Fibroblast of skin of right biceps (primary cell): ENCODE data around the gene AP5B1.
"Not testable (repeated sequence)": the region's sequence is repeated elsewhere in the genome, so short reads cannot be mapped to it uniquely, and the experiment has no call there.

Source experiments
- DNase-seq: peaks from one replicate; pipeline ENCODE4 v3.0.0-alpha.2; 2013

AP5B1 gene

DNA sequence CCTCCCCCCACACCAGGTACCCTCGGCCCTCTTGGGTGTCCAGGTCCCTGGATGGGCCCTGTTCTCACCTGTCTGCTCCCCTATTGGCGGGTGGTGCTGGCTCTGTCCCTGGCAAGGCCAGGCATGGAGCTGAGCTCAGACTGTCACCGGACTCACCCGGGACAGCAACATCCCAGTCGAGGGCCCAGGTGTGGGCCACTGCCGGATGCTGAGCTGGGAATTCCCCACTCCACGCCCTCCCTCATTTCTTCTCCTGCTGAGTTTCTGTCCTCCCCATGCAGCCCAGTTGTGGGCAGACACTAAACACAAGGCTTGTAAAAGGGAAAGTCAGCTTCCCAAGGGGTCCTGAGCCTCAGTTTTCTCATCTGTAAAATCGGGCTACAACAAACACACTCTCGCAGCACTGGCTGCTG lies 2.0 kb upstream of the AP5B1 start:
- DNase-seq, result no peak

DNA sequence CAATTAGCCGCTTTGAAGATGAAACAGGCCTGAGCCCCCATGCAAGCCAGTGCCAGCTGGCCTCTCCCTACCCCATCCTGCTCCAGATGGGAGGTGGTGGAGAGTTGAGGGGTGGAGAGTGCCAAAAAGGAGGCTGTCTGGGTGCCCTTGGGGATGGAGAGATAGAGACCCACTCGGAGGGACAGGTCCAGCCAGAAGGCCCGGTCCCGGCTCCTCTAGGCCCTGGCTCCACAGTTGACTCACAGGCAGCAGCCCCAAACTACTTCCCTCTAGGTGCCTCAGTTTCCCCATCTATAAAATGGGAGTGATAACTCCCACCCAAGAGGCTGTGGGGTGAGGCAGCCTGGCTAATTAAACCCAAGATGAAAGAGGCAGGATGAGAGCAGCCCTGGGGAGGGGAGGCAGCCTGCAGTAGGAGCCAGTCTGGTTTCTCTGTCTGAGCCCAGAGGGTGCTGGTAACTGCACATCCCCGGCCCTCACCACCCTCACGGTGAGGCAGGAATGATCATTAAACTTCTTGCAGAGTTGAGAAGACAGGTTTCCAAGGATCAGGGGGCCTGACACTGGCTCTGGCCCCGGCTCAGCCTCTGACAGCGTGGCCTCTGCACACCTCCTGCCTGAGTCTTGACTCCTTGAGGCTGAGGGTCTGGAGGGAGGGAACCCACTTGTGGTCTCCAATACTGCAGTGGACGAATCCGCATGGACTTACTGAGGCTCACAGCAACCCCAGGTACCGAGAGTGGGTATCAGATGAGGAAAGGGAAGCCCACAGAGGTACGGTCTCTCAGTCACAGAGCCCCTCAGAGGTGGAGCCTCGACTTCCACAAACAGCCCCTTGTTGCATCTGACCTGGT lies 1.4 kb upstream of the AP5B1 start:
- DNase-seq, result no peak

DNA sequence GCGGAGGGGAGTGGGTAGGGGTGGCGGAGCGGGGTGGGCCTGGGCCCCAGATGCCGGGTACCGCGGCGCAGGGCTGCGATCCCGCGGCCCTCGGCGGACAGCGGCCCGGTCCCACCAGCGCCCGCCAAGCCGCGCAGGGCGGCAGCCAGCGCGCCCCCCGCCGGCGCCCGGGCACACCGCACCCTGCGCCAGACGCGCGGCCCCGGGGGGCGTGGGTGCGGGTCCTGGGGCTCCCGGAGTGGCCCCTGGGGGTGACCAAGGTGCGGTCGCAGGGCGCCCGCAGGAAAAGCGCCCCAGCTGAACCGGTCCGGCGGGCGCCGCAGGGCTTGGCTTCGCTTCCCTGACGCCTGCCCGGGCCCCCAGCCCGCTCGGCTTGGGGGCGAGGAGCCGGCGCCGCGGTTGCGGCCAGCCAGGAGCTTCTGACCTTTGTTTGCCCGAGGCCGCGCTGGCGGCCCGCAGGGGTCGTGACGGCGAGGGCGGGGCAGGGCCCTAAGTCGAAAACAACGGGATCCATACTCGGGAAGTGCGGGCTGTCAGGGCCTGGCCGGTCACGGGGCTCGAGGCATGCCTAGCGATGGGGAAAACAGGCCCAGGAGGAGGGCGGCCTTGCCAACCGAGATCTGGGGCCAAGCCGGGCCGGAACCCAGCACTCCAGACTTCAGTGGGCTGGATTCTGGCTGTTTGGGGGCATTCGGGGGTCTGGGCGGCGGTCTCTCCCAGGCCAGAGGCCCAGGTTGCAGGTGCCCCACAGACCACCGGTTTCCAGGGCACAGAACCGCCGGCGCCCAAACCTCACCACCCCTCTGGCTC lies 581 bp upstream of the AP5B1 start:
- DNase-seq, result peak; percentile 21

DNA sequence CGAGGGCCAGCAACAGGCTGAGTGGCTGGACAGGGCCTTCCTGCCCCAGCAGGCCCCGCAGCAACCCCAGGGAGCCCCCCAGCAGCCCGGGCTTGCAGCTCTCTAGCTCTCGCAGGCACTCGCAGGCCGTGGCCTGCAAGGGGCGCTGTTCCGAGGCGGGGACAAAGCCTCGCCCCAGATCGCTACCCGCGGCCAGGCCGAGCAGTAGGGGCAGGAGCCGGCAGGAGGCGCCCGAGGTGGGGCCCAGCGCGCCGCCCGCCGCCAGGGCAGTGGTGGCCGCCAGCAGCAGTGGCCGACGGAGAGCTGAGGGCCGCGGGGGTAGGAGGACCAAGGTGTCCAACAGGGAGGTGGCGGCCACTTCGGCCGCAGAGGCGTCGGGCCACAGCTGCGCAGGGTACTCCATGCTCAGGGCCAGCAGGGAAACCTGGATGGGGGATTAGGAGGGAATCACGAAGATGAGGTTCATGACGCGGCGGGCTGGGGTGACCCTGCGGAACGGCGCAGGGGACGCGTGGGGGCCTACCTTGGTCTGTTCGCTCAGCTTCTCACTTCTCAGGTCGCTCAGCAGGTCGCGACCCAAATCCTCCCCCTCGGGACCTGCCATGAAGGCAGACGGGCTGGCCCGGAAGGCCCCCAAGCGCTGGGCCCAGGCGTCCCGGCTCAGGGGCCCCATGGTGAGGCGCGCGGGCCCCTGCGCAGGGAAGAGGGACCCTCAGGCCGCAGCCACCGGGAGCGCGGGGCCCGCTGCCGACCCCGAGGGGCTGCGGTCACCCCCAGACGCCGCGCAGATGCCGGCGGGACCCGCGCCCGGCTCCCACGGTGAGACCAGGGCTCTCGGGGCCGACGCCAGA lies 632 bp downstream of the AP5B1 start:
- DNase-seq, result peak; percentile 77

DNA sequence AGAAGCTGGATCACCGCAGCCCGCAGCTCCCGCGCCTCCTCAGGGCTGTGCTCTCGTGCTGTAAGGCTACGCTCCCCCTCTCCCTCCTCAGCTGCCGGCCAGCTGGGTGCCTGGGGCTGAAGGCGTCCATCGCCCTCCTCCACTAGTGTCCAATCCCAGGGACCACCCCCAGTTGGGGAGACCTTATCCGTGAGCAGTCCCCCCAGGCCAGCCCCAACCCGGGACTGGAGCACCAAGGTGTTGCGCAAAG lies 1.2 kb downstream of the AP5B1 start:
- no peak for DNase-seq

DNA sequence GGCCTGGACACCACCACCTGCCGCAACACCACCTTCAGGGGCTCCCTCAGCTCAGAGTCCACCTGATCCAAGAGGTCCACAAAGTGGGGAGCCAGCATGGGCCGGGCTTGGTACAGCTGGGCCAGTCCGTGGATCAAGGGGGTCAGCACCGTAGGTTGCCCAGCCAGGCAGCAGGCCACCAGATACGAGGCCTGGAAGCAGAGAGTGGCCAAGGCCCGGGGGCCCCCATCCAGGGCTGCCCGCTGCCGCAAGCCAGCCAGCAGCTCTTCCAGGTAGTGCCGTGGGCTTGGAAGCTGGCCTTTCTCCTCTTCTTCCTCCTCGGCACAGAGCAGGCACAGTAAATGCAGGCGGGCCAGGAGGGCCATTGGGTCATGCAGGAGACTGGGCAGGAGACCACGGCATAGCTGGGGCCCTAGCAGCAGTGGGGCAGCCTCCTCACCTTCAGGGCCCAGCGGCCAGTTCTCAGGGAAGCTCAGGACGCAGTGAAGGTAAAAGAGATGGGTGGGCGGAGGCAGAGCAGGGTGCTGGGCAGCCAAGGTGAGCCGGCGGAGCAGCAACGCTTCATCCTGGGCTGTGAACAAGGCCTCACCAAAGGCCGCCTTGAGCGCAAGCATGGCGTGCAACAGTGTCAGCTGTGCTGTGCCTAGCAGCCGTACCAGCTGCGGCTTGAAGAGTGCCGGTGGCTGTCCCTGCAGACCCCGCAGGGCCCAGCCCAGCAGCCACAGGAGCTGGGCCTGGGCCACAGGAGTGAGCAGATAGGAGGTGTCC lies 1.7 kb downstream of the AP5B1 start:
- DNase-seq, result no peak

DNA sequence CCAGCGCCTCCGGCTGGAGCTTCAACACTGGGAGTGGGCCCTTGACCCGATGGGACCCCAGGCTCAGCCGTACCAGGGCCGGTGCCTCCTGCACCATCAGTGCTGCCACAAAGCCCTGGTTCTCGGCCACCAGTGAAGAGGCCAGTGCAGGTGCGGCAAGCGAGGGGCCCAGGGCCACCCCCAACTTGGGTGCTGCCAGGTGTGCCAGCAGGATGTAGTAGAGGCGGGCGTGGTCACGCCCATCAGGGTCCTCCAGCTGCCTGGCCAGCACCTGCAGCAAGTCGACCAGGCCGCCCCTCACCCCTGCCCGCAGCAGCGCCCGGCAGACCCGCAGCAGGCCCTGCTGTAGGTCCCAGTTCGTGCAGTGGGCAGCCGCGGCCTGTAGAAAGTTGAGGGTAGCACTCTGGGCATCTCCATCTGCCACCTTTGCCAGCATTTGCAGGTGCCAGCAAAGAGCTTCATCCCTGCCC lies 2.3 kb downstream of the AP5B1 start:
- no peak for DNase-seq

DNA sequence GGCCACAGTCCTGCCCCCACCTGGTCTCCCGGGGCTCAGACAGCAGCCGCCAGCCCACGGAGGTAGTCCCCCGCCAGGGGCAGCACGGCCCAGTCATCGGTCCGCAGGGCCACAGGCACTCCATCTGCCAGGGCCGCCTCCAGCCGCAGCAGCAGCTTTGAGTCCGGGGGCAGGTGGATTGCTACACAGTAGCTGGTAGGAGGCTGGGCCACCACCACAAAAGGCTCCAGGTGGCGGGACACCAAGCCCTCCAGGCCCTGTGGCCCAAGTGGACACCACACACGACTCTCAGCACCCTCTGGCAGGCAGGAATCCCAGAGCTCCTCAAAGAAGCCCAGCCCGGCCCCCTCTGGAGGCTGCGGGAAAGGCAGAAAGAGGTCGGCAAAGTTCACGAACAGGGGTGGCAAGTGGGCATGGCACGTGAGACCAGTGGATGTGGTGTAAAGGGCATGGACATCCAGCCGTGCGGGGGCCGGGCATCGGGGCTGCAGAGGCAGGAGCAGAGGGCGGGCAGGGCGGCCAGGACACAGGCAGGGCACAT lies 2.9 kb downstream of the AP5B1 start:
- no peak for DNase-seq

DNA sequence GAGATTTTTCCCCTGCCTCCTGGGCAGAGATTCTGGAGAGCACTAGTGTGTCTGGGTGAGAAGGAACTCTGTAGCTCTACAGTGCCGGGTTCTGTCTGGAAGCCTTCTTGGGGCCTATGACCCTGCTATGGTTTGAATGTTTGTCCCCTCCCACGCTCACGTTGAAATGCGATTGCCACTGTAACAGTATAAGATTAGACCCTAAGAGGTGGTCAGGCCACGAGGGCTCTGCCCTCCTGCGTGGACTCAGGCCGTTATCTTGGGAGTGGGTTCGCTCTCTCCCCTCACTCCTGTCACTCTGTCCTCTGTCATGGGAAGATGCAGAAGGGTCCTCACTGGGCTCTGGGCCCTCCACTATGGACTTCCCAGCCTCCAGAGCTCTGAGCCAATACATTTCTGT lies 3.5 kb downstream of the AP5B1 start:
- DNase-seq, result no peak

DNA sequence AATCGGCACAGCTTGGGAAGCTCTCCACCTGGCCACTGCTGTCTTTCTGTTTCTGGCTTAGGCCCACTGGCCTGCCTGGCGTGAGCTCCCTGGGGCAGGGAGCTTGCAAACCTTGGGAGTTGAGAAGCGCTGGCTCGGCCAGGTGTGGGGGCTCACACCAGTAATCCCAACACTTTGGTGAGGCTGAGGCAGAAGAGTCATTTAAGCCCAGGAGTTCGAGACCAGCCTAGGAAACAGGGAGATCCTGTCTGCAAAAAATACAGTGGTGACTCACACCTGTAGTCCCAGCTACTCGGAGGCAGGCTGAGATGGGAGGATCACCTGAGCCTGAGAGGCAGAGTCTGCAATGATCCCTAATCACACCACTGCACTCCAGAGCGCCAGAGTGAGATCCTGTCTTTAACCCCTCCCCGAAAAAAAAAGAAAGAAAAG lies 4.0 kb downstream of the AP5B1 start:
- no peak for DNase-seq

DNA sequence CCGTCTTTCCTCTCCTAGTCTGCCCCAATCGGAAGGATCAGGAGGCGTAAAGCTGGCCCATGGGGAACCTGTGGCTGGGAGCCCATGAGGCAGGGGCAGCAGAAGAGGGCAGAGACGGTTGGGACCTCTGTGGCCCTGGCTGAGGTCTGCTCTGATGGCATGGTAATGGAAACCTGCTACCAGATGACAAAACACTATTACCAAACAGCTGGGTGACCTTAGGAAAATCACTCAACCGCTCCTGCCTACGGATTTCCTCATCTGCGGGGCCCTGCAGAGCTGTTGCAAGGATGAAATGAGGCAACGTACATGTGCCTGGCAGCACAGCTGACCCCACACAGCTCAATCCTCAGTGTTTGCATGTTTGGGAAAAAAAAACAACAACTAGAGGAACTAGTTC lies 4.6 kb downstream of the AP5B1 start:
- DNase-seq, result no peak

DNA sequence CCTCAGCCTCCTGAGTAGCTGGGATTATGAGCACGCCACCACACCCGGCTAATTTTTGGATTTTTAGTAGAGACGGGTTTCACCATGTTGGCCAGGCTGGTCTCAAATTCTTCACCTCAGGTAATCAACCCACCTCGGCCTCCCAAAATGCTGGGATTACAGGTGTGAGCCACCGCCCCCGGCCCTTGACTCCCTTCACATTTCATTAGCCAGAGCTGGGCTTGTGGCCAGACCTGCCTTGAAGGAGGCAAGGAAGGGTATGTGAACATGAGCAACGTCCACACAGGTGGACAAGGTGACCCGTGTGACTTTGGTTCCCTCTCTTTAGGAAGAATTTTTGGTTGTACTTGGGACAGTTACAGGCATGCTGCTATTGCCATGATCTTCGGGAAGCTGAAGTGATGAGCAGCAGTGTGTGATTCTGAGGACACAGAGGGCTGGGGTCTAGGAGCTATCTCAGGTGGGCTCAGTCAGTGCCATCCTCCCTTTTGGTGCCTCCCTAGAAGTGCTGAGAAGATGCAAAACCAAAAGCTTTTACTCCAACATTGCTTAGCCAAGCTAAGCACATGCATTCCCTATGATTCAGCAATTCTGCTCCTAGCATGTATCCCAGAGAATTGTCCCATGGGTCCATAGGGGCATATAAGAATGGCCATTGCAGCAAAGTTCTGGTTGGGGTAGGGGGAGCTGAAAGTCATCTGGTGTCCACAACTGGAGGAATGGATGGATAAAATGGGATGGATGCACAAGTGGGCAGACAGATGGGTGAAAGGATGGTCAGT lies 6.1 kb downstream of the AP5B1 start:
- DNase-seq, result no peak

DNA sequence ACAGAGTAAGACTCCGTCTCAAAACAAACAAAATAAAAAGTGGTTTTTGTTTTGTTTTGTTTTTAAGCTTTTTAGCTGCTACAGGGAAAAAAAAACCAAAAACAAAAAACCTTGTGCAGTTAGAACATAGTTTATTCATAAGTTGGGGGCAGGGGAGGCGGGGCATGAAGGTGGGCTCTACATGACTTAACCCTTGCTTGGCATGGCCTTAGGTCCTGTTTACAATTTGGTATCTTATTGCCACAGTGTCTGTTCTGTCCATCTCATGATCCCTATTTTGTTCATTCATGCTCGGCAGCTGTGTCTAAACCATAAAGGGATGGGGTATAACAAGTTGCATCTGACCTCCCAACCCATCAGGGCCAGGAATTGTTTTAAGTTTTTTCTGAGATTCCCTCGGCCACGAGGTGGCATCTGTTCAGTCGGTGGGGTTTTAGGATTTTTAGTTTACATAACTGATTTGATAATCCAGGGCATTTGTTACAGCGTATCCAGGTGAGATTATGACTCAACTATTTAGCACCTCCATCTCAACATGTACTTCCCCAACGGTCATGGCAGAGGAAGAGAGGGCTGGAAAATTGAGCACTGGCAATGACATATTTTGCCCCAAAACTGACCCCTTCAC lies 6.9 kb downstream of the AP5B1 start:
- no peak for DNase-seq

DNA sequence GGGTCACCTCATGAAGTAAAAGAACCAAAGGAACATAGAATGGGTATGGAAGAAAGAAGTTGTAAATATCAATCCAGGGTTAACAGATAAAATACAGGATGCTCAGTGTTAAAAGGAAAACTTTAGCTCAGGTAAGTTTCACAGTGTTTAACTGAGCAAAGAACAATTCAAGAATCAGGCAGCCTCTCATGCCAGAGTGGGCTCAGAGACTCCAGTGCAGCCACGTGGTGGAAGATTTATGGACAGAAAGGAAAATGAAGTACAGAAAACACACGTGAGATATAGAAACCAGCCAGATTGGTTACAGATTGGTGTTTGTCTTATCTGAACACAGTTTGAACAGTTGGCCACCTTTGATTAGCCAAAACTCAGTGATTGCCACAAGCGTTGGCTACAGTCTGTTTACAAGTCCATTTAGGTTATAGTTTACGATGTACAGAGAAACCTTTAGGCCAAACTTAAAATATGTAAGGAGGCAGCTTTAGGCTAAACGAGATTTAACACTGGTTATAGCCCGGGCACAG lies 9.1 kb downstream of the AP5B1 start:
- DNase-seq, result no peak

DNA sequence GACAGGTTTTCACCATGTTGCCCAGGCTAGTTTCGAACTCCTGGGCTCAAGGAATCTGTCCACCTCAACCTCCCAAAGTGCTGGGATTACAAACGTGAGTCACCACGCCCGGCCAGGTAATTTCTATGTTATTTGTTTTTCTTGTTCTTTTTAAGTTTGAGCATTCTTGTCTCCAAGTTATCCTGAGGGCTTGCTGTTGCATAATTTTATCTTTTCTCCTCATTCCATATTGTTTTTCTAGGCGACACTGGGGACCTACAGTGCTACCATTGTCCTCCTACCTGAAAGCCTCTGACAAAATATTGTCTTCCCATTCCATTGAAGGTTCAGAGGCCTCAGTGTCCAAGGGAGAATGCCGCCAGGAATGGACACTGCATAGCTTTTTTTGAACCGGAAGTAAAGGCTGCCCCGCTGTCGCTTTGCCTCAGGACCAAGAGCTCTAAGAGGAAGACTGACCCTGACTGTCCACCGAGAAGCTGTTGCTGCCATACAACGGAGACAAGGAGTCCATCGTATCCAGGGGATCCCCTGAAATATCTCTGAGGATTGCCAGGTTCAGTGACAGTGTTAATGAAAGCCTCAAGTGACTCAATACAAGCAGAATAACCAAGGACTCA lies 9.7 kb downstream of the AP5B1 start:
- no peak for DNase-seq

DNA sequence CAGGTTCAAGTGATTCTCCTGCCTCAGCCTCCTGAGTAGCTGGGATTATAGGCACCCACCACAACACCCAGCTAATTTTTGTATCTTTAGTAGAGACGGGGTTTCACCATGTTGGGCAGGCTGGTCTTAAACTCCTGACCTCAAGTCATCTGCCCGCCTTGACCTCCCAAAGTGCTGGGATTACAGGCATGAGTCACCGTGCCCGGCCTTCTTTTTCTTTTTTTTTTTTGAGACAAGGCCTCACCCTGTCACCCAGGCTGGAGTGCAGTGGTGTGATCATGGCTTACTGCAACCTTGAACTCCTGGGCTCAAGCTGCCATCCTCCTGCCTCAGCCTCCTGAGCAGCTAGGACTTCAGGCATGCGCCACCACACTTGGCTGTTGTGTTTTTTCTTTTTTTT lies 13.0 kb downstream of the AP5B1 start:
- not testable (repeated sequence) for DNase-seq

DNA sequence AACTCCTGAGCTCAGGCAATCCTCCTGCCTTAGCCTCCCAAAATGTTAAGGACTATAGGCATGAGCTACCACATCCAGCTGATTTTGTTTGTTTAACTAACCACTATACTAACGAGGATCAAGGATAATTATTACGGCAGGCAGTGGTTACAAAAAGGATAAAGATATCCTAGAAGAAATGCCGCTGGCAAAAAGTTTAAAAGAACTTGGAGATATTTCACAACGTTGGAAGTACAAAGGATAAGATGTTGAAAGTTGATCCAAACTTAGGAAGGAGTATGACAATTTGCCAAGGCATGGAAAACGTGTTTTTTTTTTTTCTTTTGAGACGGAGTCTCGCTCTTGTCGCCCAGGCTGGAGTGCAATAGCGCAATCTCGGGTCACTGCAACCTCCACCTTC lies 13.4 kb downstream of the AP5B1 start:
- DNase-seq, result no peak

DNA sequence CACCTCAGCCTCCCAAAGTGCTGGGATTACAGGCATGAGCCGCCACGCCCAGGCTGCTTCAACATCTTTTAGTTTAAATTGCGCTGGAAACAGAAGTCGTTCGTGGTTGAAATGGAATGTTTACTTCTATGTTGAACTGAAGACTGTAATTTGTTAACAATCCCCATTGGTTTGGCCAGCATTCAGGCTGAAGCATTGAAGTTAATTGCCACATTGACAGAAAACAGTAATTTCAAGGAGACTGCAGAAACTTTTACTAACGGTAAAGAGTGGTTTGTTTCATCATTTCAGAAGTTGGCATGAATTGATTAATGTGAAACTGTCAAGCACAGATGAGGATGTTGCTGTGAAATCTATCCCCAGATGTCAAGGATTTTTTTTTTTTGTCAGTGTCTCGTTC lies 14.2 kb downstream of the AP5B1 start:
- peak; percentile 78 for DNase-seq

DNA sequence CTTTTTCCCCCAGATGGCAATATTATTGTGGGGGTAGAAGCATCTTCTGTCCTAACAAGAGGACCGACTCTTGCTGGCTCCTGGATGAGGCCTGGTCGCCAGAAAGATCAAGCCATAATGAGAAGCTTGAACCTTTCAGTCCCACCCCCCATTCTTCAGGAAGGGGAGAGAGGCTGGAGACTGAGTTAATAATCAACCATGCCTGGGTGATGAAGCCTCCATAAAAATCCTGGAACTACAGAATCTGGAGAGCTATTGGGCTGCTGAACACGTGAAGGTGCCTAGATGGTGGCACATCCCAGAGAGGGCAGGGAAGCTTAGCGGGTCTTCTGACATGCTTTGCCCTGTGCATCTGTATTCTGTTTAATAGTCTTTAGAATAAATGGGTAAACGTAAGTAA lies 16.3 kb downstream of the AP5B1 start:
- no peak for DNase-seq

DNA sequence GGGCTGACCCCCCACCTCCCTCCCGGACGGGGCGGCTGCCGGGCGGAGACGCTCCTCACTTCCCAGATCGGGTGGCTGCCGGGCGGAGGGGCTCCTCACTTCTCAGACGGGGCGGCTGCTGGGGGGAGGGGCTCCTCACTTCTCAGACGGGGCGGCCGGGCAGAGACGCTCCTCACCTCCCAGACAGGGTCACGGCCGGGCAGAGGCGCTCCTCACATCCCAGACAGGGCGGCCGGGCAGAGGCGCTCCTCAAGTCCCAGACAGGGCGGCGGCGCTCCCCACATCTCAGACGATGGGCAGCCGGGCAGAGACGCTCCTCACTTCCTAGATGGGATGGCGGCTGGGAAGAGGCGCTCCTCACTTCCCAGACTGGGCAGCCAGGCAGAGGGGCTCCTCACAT lies 18.0 kb downstream of the AP5B1 start:
- not testable (repeated sequence) for DNase-seq
